Fibroblast of mammary gland (primary cell): ENCODE measurements around the gene NOX5.

ENCODE experiments used
- DNase-seq: peaks from one replicate; pipeline ENCODE4 v3.0.0-alpha.2; 2010; ENCODE audit warnings: low read depth
- H3K4me3 ChIP-seq: 2 replicates; pipeline ENCODE4 v1.5.1; 2011; ENCODE audit warnings: low read depth, mild to moderate bottlenecking, low read length, moderate library complexity; ENCODE audit not compliant: control insufficient read depth
- TF ChIP-seq, protein P1 (sequence below): conservative IDR thresholded peaks from 2 replicates; pipeline ENCODE4 v1.5.1; 2011; ENCODE audit warnings: low read depth, low read length, inconsistent platforms; ENCODE audit not compliant: control insufficient read depth, insufficient read depth

The NOX5 gene

DNA sequence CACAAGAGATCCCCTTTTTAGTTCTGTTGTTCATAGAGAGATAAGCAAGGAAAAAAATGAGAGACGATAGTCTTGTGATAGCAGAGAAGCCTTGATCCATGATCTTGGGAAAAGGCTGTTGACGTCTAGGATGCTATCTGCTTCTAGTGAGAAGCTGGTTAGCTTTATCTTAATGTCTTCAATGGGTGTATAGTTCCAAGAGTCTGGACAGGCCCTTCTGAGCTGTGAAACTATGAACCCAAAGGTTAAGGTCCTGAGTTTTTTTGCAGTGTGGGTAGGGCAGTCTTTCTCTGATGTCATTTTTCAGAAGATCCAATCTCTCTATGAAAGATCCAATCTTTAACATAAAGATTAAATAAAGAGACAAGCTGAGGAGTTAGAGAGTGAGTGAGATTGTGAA lies 10.5 kb upstream of the NOX5 start:
- no peak overlapping the region for H3K4me3 ChIP-seq
- DNase-seq = no peak
- TF ChIP-seq, protein P1, sequence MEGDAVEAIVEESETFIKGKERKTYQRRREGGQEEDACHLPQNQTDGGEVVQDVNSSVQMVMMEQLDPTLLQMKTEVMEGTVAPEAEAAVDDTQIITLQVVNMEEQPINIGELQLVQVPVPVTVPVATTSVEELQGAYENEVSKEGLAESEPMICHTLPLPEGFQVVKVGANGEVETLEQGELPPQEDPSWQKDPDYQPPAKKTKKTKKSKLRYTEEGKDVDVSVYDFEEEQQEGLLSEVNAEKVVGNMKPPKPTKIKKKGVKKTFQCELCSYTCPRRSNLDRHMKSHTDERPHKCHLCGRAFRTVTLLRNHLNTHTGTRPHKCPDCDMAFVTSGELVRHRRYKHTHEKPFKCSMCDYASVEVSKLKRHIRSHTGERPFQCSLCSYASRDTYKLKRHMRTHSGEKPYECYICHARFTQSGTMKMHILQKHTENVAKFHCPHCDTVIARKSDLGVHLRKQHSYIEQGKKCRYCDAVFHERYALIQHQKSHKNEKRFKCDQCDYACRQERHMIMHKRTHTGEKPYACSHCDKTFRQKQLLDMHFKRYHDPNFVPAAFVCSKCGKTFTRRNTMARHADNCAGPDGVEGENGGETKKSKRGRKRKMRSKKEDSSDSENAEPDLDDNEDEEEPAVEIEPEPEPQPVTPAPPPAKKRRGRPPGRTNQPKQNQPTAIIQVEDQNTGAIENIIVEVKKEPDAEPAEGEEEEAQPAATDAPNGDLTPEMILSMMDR = no peak

GRCh38 chr15:69008056-69008455 lies 6.4 kb upstream of the NOX5 start:
- TF ChIP-seq, protein P1 = no peak
- no peak for DNase-seq
- H3K4me3 ChIP-seq = no peak overlapping the region

DNA sequence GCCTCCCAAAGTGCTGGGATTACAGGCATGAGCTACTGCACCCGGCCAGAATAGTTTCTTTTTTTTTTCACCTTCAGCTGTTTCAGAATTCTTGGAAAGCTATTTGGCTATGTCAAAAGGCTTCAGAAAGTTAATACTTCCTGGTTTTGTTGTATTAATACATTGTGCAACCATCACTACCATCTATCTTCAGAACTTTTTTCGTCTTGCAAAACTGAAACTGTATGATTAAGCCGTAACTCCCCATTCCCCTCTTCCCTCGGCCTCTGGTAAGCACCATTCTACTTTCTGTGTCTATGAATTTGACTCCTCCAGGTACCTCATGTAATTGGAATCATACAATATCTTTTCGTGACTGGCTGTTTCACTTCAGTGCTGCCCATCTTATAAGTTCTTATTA lies 5.2 kb upstream of the NOX5 start:
- no peak for DNase-seq
- H3K4me3 ChIP-seq = no peak overlapping the region
- TF ChIP-seq, protein P1 = no peak

GRCh38 chr15:69011641-69012040 lies 2.9 kb upstream of the NOX5 start:
- DNase-seq = no peak
- H3K4me3 ChIP-seq = no peak overlapping the region
- TF ChIP-seq, protein P1 = no peak

- TF ChIP-seq, protein P1 = no peak
- no peak for DNase-seq
- no peak overlapping the region for H3K4me3 ChIP-seq
Observed at GRCh38 chr15:69012761-69013364, 1.6 kb upstream of the NOX5 start.

DNA sequence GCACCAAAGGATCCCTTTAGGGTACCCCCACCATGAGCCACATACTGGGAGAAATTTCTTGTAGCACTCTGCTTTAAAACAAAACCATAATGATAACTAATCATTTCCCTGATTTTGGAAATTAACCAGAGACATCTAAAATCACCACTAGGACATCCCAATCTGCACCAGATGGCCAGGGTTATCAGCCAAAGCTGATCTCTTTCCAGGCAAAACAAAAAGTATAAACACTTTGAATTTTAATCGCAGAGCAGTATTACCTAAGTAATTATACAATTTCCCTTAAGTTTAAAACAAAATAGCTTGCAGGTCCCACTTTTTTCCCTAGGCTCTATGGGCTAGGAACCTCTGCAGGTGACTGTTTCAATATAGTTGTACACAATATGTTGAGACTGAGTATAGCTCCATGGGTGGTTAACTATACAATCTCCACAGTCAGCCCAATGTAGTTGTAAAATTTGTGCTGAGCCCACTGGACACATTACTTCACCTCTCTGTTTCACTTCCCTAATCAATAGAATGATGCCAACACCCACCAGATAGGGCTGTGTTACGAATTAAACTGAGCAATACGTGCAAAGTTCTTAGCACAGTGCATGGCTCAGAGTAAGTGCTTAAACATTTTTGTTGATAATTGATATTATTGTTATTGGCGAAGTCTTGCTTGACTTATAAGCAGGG lies 629 bp upstream of the NOX5 start:
- TF ChIP-seq, protein P1 = no peak
- no peak overlapping the region for H3K4me3 ChIP-seq
- no peak for DNase-seq
